KMS-11 (cell line): ENCODE data around the gene CCDC92B.

Experiments used
- H2AFZ ChIP-seq: fragments of 200-600 bp; sonication (generic); 2 replicates; pipeline ENCODE4 v1.6.1; 2016; ENCODE audit warnings: antibody characterized with exemption, mixed run types, low read depth
- H3K27ac ChIP-seq: fragments of 200-600 bp; sonication (generic); 2 replicates; pipeline ENCODE4 v1.6.1; 2016; ENCODE audit warnings: mild to moderate bottlenecking, mixed run types
- H3K27me3 ChIP-seq: fragments of 200-600 bp; sonication (generic); 2 replicates; pipeline ENCODE4 v1.6.1; 2017; ENCODE audit warnings: mild to moderate bottlenecking, low read depth, mixed run types, moderate library complexity; ENCODE audit not compliant: insufficient read depth
- H3K36me3 ChIP-seq: fragments of 200-600 bp; sonication (generic); 2 replicates; pipeline ENCODE4 v1.6.1; 2017; ENCODE audit warnings: mild to moderate bottlenecking, mixed run types; ENCODE audit not compliant: insufficient read depth
- H3K4me1 ChIP-seq: fragments of 200-600 bp; sonication (generic); 2 replicates; pipeline ENCODE4 v1.6.1; 2016; ENCODE audit warnings: mild to moderate bottlenecking, low read depth, mixed run types; ENCODE audit not compliant: poor library complexity, severe bottlenecking
- H3K4me2 ChIP-seq: fragments of 200-600 bp; sonication (generic); 2 replicates; pipeline ENCODE4 v1.7.0; 2016; ENCODE audit warnings: mild to moderate bottlenecking, mixed run types
- H3K4me3 ChIP-seq: fragments of 200-600 bp; sonication (generic); IDR thresholded peaks from 2 replicates; pipeline ENCODE4 v1.6.1; 2017; ENCODE audit warnings: low read depth, low read length, mixed read lengths; ENCODE audit not compliant: insufficient read depth
- H3K79me2 ChIP-seq: fragments of 200-600 bp; sonication (generic); 2 replicates; pipeline ENCODE4 v1.6.1; 2016; ENCODE audit warnings: low read depth, mixed run types; ENCODE audit not compliant: insufficient read depth
- H3K9ac ChIP-seq: fragments of 200-600 bp; sonication (generic); 2 replicates; pipeline ENCODE4 v1.6.1; 2016; ENCODE audit warnings: mild to moderate bottlenecking, mixed run types
- H4K20me1 ChIP-seq: fragments of 200-600 bp; sonication (generic); 2 replicates; pipeline ENCODE4 v1.6.1; 2016; ENCODE audit warnings: mild to moderate bottlenecking, mixed run types; ENCODE audit not compliant: insufficient read depth
- CTCF ChIP-seq: fragments of 200-600 bp; sonication (generic); conservative IDR thresholded peaks from 2 replicates; pipeline ENCODE4 v1.6.1; 2017; ENCODE audit warnings: low read depth, mild to moderate bottlenecking, antibody characterized with exemption, low read length, moderate library complexity, mixed read lengths

CCDC92B gene

GRCh38 chr17:2711608-2712299 is 37.7 kb downstream of the CCDC92B start, which contains the start of gene CLUH:
CLUH (minus strand) TSS chr17:2711764; CDS start chr17:2711661, 103 bp downstream.
- Histone ChIP-seq H3K9ac (peak within 1 kb of the TSS; percentile 79), H2AFZ (peak within 1 kb of the TSS; percentile 75), H3K27ac (peak within 1 kb of the TSS; percentile 58), H4K20me1 (peaks cover 6% of the 10 kb centered on the region; the same call in 1 of the 2 replicates), H3K36me3 (no peaks in the 10 kb centered on the region), H3K4me1 (peaks cover 11% of the 10 kb centered on the region), H3K4me3 (no peak within 1 kb of the TSS), H3K4me2 (peak within 1 kb of the TSS; percentile 55), H3K27me3 (no peaks in the 10 kb centered on the region), H3K79me2 (peaks cover 47% of the 10 kb centered on the region)
- TF ChIP-seq CTCF = no peak

DNA sequence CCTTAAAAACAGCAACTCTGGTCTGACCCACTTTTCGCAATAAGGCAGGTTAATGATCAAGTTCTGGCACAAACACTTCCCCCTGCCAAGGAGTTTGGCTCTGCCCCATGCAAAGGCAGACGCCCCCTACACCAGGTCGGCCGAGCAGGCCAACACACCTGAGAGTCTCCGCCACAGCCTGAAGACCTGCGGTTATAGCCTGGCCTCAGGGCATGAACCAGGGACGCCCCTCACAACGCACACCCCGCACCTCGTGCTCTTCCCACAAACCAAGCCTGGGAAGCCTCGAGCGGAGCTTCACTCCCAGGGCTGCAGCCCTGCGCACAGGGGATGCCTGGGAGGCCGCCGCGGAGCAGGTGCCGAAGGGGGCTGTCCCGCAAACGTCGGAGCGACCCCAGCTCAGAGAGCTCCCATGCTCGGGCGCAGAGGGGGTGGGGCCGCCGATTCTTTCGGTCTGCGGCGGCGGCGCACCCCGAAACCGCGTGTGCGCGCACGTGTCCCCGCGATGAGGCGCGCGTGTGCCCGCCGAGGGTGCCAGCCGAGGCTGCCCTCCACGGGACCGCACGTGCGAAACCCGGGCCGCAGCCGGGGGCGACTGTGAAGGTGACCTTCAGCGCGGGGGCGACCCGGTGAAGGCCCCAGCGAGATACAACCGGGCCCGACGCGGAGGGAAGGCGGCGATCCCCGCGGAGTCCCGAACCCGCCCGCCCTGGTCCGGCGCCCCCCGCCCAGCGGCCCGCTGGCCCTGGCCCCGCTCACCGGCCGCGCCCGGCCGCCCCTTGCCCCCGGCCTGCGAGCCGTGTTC is 38.4 kb downstream of the CCDC92B start:
- Histone ChIP-seq H3K4me1 (peaks cover 11% of the 10 kb centered on the region), H4K20me1 (peaks cover 6% of the 10 kb centered on the region; the same call in 1 of the 2 replicates), H3K27ac (peak overlapping the region; percentile 58)

DNA sequence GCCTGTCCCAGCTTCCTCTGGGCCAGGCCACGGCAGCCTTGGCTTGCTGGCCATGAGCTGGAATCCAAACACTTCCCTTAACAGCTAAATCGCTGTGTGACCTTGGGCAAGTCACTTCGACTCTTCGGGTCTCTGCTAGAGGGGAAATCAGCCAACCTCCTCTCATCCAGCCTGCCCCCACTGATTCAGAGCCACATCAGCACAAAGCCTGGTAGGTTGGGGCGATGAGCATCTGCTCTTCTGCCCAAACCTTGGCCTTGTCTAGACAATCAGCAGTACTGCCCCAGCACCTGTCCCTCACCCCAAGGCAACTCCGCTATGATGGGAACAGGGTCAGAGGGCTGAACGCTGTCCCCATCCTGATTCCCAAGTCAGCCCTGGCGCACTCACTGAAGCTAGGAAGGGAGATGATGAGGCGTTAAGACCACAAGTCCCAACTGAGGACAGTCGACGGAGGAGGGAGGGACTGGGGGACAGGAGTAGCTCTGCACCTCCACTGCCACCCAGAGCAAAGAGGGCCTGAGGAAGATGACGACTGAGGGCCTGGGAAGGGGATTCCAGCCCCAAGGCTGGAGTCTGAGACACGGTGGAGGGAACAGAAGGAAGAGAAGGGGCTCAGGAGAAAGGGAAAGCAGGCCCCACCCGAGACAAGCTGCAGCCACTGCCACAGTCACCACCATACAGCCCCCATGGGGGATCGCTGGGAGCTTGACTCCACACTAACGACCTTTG is 39.2 kb downstream of the CCDC92B start:
- Histone ChIP-seq H3K36me3 (no peaks in the 10 kb centered on the region), H3K4me1 (peaks cover 11% of the 10 kb centered on the region), H3K4me2 (peak overlapping the region; percentile 55), H3K27me3 (no peaks in the 10 kb centered on the region), H3K79me2 (peaks cover 60% of the 10 kb centered on the region), H4K20me1 (peaks cover 10% of the 10 kb centered on the region; the same call in 1 of the 2 replicates), H3K9ac (peak overlapping the region; percentile 79), H2AFZ (no peak overlapping the region), H3K27ac (peak overlapping the region; percentile 58; the same call in 1 of the 2 replicates), H3K4me3 (no peak overlapping the region)
- TF ChIP-seq CTCF = no peak

More for the DNA sequence above, 38.4 kb downstream of the CCDC92B start:
- H3K4me2 ChIP-seq = peak overlapping the region; percentile 55
- no peak for TF ChIP-seq CTCF
- no peak overlapping the region for H3K4me3 ChIP-seq
- no peak overlapping the region for H2AFZ ChIP-seq
- H3K36me3 ChIP-seq = no peaks in the 10 kb centered on the region
- peaks cover 55% of the 10 kb centered on the region for H3K79me2 ChIP-seq
- peak overlapping the region; percentile 79 for H3K9ac ChIP-seq
- no peaks in the 10 kb centered on the region for H3K27me3 ChIP-seq

DNA sequence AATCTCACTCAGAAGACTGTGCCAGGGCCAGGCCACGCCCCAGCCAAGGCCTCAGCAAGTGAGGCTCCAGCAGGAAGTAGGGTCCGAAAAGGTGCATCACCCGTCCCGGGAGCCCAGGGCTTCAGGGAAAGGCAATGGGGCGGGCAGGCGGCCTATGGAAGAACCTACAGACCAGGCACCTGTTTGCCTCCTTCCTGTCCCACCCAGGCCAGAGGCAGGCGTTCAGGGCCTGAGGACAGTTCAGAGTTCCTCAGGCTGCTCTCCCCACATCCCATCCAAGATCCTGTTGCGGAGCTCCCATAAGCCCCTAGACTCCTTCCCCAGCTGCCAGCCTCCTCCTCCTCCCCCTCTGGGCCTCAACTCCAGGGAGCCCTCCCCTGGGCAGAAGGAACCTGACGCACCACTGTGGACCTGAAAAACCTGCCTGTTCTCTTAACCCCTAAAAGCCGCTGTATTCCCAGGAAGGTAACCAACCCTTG is 40.2 kb downstream of the CCDC92B start:
- Histone ChIP-seq H3K9ac (no peak overlapping the region; the same call in 1 of the 2 replicates), H3K4me3 (no peak overlapping the region), H3K27ac (no peak overlapping the region), H2AFZ (no peak overlapping the region), H3K36me3 (no peaks in the 10 kb centered on the region), H4K20me1 (peaks cover 14% of the 10 kb centered on the region; the same call in 1 of the 2 replicates), H3K4me1 (peaks cover 11% of the 10 kb centered on the region), H3K79me2 (peaks cover 60% of the 10 kb centered on the region), H3K4me2 (no peak overlapping the region; the same call in 1 of the 2 replicates), H3K27me3 (no peaks in the 10 kb centered on the region)
- no peak for TF ChIP-seq CTCF
